PC-9 (cell line): ENCODE data around the gene NPM1.

Experiments
- CTCF ChIP-seq: fragments of 200-600 bp; sonication (generic); conservative IDR thresholded peaks from 2 replicates; pipeline ENCODE4 v1.6.1; 2017; ENCODE audit warnings: mixed run types, antibody characterized with exemption, mild to moderate bottlenecking, moderate library complexity
- EZH2 ChIP-seq: fragments of 200-600 bp; sonication (generic); IDR thresholded peaks from 2 replicates; pipeline ENCODE4 v1.8.0; 2017; ENCODE audit warnings: antibody characterized with exemption, low read depth

- TF ChIP-seq CTCF = no peak
- TF ChIP-seq EZH2 = no peak
These were observed 66.3 kb downstream of the NPM1 start for GRCh38 chr5:171453988-171454387.
